Ovary (tissue), 3 donors: ENCODE data around the gene ADRA2C.

ENCODE experiments used
- CTCF ChIP-seq, 3 donors: fragments of 450-650 bp in 2 of 3; fragments of 200-600 bp in 1 of 3; IDR thresholded peaks; one replicate each; pipeline versions ENCODE4 v1.5.1 to v1.8.0; 2016 to 2022; ENCODE audit warnings: antibody characterized with exemption in 3 of 3, mild to moderate bottlenecking in 1 of 3
- EP300 ChIP-seq: sonication (generic); formaldehyde crosslinking; IDR thresholded peaks from one replicate; pipeline ENCODE4 v1.6.1; 2017; ENCODE audit warnings: antibody characterized with exemption
- POLR2A ChIP-seq: fragments of 450-650 bp; IDR thresholded peaks from one replicate; pipeline ENCODE4 v1.6.1; 2017; ENCODE audit warnings: antibody characterized with exemption, mild to moderate bottlenecking, moderate library complexity
- donor health status: DM: no; HTN: no; CAD: no.

DNA sequence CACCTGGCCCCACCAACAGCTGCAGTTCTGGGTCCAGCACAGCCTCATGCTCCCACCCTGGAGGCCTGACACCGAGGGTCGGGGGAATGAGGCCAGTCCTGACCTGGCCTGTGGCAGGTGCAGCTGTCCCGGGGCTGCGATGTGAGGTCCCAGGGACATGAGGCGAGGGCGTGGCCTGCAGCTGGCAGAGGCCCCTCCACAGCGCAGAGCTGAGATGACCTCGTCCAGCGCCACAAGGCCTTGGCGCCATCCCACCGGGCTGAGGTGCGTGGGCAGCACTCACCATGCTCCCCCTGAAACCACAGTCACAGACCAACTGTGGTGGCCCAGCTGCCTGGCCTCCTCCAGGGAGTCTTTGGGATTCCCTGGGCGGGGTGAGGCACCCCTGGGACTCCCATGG, 26.6 kb upstream of the ADRA2C start:
- TF ChIP-seq CTCF (IDR thresholded peaks at IDR 0.05) (no peak), EP300 (no peak), POLR2A (no peak)
